GM21529 (cell line): ENCODE results near the gene ZBP1.

Experiments used
- ATAC-seq: cut with Tn5 transposase; IDR thresholded peaks from one replicate; pipeline ENCODE4 v1.9.1; 2021; ENCODE audit not compliant: unreplicated experiment

Gene ZBP1

GRCh38 chr20:57601211-57601570, 19.0 kb downstream of the ZBP1 start:
- no peak for ATAC-seq

- peak; percentile 53 for ATAC-seq
Measured at GRCh38 chr20:57600320-57601210, 19.7 kb downstream of the ZBP1 start.

- ATAC-seq: no peak
Measured at GRCh38 chr20:57598491-57598890, 21.7 kb downstream of the ZBP1 start.

- no peak for ATAC-seq
Measured at GRCh38 chr20:57598060-57598459, 22.2 kb downstream of the ZBP1 start.

GRCh38 chr20:57596998-57597939, 23.0 kb downstream of the ZBP1 start:
- ATAC-seq: no peak

GRCh38 chr20:57596358-57596757, 23.9 kb downstream of the ZBP1 start:
- no peak for ATAC-seq

GRCh38 chr20:57595041-57596030, 24.9 kb downstream of the ZBP1 start:
- no peak for ATAC-seq

GRCh38 chr20:57594092-57594951, 25.9 kb downstream of the ZBP1 start:
- no peak for ATAC-seq

- ATAC-seq: no peak
Measured at GRCh38 chr20:57593134-57593886, 26.9 kb downstream of the ZBP1 start.

GRCh38 chr20:57592263-57593092, 27.7 kb downstream of the ZBP1 start:
- no peak for ATAC-seq

- ATAC-seq: no peak
Measured at GRCh38 chr20:57591289-57592229, 28.7 kb downstream of the ZBP1 start.

GRCh38 chr20:57590485-57591288, 29.5 kb downstream of the ZBP1 start:
- no peak for ATAC-seq

GRCh38 chr20:57589728-57590484, 30.3 kb downstream of the ZBP1 start:
- ATAC-seq: no peak

GRCh38 chr20:57589123-57589727, 31.0 kb downstream of the ZBP1 start:
- ATAC-seq: no peak

- no peak for ATAC-seq
Measured at GRCh38 chr20:57588596-57588995, 31.6 kb downstream of the ZBP1 start.
